HTERT RPE-1 (cell line): ENCODE data around the gene PELI3.
"Not testable (repeated sequence)": the region's sequence is repeated elsewhere in the genome, so short reads cannot be mapped to it uniquely, and the experiment has no call there.

Experiments
- in situ Hi-C: fragments of 300-500 bp; cut with MboI; formaldehyde crosslinking; loops from 4 replicates; pipeline ENCODE4 v1.14.3; 2020; ENCODE audit warnings: low sequenced_read_pairs

Gene PELI3

GRCh38 chr11:66466225-66467033 lies at the start of gene PELI3:
TSS of gene PELI3 (plus strand) at chr11:66466905. CDS start at chr11:66468129, 1,224 bp downstream.
- in situ Hi-C loops, result no loop called here

GRCh38 chr11:66417000-66417399 lies 49.7 kb upstream of the PELI3 start:
- in situ Hi-C loops, result no loop called here

DNA sequence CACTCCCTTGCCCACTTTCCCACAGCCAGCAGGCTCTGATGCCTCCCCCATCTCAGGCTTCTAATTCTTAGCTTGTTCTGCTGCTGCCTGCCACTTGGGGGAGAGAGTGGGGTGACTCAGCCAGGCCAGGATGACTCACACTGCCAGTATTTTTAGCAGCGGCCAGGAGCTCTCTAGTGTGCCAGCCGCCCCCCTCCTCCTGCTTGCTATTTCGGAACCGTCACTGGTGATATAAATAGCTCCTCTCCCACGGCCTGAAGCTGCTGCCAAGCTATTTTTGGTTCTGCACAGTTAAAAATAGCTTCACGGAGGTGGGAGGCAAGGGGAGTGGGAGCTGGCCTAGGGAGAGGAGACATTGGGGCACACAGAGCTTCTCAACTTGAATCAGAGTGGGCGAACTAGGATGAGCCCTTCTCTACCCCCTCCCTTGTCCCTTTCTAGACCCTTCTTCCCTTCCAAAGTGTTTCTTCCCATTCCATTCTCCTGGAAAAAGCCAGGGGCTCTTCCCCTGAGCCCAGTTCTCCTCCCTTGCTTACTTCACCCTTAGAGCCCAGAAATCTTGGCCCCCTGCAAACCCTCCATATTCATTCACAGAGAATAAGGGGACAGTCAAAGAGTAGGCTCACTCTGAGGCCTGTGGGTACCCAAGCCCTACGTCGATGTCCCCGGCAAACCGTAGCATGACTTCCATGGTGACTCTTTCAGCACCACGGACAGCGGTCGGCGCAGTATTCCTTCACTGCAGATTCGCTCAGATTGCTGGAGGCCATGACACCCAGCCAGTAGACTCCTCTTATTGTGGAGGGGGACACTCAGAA lies 48.3 kb upstream of the PELI3 start:
- in situ Hi-C loops, result no loop called here

DNA sequence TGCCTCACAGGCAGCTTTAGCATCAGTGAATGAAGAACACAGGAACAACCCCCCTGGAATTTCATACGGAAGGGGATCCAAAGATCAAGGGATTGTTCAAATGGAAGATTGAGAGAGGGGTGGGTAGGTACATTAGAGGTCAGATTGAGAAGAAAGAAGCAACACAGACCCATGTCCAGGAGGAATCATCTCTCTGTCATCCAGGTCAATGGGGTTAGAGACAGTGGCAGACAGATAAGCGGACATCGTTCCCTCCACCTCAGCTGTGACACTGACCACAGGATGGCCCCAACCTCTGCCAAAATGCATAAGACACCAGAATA lies 47.8 kb upstream of the PELI3 start:
- in situ Hi-C loops, result no loop called here

- in situ Hi-C loops, result no loop called here
These were observed 46.9 kb upstream of the PELI3 start for GRCh38 chr11:66419825-66420224.

- in situ Hi-C loops, result no loop called here
These were observed 45.8 kb upstream of the PELI3 start, which contains the start of gene NPAS4 for GRCh38 chr11:66420671-66421476. TSS of gene NPAS4 (plus strand) at chr11:66421035. CDS start at chr11:66421180, 145 bp downstream.

DNA sequence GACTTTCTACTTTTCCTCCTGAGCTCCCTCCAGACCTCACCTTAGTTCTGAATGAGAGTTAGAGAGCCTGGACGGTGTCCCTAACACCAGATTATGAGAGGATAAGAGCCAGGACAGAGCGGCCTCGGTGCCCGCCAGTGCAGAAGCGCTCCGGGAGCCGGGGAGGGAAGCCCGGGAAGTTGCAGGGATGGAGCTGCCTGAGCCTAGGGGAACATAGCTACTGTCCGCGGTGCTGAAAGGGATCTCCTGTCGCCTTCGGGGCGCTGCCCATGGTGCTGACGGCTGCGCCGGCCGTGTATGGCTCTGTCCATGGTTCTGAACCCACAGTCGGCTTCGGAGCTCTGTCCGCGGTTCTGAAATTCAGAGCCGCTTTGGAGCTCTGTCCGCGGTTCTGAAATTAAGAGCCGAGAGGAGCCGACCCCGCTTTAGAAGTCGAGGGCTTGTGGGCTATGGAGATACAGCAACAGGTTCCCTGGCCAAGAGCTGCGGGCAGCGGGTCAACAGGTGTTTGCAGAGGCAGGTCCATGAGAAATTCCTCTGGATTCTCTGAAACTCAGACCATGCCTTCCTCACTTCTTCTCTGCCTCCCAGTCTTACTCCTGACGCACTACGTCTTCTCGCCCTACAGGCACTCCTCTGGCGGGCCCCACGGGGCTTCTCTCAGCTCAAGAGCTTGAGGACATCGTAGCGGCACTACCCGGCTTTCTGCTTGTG lies 45.1 kb upstream of the PELI3 start:
- in situ Hi-C loops, result no loop called here

GRCh38 chr11:66426314-66426713 lies 40.4 kb upstream of the PELI3 start:
- in situ Hi-C loops, result no loop called here

DNA sequence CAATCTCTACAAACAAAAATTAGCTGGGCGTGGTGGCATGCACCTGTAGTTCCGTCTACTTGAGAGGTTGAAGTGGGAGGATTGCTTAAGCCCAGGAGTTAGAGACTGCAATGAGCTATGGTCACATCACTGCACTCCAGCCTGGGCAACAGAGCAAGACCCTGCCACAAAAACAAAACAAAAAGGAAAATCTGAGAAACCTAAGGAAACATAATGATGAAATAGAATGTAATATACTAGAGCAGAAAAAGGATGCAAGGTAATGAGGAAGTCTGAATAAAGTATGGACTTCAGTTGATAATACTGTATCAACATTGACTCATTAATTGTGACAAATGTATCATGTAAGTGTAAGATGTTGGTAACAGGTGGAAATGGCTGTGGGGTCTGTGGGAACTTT lies 37.8 kb upstream of the PELI3 start:
- in situ Hi-C loops, result no loop called here

GRCh38 chr11:66429983-66430602 lies 36.6 kb upstream of the PELI3 start:
- in situ Hi-C loops, result no loop called here

- in situ Hi-C loops, result not testable (repeated sequence)
These were observed 35.4 kb upstream of the PELI3 start for GRCh38 chr11:66431287-66431686.

GRCh38 chr11:66431871-66432329 lies 34.8 kb upstream of the PELI3 start:
- in situ Hi-C loops, result not testable (repeated sequence)

DNA sequence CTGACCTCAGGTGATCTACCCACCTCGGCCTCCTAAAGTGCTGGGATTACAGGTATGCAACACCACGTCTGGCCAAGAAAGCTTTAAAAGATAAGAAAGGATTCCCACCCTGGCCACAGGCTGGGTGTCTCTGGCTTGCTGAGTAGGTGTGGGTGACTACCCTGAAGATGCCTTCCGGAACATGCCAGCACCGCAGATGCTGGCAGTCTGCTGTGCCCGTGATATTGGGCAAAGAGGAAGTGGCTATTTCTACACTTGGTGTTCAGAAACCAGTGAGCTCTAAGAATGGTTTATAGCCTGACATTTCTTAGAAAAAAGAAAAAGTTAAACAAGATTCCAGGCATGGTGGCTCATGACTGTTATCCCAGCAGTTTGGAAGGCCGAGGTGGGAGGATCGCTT lies 34.1 kb upstream of the PELI3 start:
- in situ Hi-C loops, result no loop called here

DNA sequence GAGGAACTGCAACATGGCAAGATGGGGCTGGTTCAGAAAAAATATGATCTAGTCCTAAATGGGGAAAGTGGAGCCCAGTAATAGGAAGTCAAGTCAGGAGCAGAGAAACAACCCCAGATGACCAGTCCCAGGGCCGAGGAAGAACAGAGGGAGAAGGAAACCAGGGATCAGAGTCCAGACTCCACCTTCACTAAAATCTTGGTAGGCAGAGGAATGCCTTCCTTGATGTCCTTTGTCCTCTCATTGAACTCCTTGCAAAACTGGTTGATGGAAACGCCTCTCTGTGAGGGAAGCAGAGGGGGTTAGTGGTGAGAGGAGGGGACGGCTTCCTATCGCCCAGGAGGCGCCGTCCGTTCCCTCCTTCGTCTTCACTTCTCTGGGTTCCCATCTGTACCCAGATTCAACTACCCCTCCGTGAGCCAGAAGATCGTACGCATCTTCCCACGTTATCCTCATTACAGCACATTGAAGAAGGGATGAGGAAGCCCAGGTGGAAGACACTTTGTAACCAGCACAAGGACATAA lies 28.7 kb upstream of the PELI3 start:
- in situ Hi-C loops, result no loop called here

DNA sequence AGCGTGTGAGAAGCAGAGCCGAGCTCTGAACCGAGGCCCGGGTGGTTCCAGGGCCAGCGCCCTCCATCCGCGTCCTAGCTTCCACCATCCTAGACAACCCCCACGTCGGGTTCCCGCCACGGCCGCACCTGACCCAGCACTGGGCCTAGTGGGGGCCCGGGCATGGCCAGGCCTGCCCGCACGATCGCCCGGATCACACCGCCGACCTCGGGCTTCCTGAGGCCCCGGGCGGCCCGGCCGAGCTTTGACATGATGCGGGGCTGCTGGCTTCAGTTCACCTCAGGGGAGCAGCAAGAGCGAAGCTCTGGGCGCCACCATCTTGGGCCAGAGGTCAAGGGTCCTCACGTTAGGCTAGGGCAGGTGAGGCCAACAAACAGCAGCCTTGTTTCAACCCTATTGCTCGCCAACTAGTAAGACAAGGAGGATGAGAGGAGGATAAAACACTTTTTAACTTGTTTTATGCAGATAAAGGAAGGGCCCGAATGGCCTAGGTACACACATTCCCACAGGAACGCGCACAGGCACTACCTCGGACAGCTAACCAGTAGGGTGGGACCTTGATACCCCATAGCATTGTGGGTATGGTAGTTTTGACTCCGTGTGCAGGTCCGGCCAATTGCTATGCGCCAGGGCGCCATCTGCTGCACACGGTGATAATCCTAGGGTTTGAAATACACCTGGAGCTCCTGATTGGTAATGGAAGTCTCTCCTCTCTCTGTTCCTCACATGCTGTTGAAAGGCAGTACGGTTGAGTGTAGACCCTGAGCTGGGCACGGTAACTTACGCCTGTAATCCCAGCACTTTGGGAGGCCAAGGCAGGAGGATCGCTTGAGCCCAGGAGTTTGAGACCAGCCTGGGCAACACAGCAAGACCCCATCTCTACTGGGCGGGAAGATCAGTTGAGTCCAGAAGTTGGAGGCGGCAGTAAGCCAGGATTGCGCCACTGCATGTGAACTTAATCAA lies 27.9 kb upstream of the PELI3 start, which contains the start of gene MRPL11:
Gene MRPL11 (minus strand): TSS at position 345 of the 963 bp plus-strand sequence. CDS start 94 bp downstream, at position 251.
- in situ Hi-C loops, result no loop called here

DNA sequence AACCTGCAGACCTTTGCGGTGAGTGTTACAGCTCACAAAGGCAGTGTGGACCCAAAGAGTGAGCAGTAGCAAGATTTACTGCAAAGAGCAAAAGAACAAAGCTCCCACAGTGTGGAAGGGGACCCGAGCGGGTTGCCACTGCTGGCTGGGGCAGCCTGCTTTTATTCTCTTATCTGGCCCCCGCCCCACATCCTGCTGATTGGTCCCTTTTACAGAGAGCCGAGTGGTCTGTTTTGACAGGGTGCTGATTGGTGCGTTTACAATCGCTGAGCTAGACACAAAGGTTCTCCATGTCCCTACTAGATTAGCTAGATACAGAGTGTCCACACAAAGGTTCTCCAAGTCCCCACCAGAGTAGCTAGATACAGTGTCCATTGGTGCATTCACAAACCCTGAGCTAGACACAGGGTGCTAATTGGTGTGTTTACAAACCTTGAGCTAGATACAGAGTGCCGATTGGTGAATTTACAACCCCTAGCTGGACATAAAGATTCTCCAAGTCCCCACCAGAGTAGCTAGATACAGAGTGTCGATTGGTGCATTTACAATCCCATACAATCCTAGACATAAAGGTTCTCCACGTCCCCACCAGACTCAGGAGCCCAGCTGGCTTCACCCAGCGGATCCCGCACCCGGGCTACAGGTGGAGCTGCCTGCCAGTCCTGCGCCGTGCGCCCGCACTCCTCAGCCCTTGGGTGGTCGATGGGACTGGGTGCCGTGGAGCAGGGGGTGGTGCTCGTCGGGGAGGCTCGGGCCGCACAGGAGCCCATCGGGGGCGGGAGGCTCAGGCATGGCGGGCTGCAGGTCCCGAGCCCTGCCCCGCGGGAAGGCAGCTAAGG lies 26.4 kb upstream of the PELI3 start:
- in situ Hi-C loops, result not testable (repeated sequence)

DNA sequence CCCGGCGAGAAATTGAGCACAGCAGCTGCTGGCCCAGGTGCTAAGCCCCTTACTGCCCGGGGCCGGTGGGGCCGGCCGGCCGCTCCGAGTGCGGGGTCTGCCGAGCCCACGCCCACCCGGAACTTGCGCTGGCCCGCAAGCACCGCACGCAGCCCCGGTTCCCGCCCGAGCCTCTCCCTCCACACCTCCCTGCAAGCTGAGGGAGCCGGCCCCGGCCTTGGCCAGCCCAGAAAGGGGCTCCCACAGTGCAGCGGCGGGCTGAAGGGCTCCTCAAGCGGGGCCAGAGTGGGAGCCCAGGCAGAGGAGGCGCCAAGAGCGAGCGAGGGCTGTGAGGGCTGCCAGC lies 25.8 kb upstream of the PELI3 start:
- in situ Hi-C loops, result not testable (repeated sequence)

DNA sequence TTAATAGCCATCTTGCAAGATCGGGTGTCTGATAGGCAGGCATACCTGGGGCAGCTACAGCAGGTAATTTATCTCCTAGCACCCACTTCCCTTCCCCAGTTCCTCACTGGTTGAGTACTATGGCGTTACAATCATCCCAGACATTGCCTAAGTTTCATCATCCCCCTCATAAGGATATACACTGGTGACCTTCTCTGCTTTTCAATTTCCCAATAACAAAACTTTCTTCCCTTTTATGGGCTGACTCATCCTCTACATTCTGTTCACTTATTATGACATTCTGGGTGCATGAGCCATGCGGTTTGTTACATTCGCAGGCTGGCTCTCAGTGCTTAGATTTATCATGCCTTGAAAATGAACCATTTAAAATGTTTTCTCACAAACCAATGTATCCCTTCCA lies 23.1 kb upstream of the PELI3 start:
- in situ Hi-C loops, result no loop called here
